M059J (cell line): ENCODE data around the gene ECE1. TPM values are rescaled to one million over a fixed set of nuclear protein-coding genes. Genes with fewer than 3 reads are reported as not detected.
A peak's percentile ranks its signal among the peaks of the same experiment; 100 is the strongest.

ENCODE experiments used
- DNase-seq: peaks from one replicate; pipeline ENCODE4 v3.0.0-alpha.2; 2012; ENCODE audit warnings: low read depth
- total RNA-seq: library from RNA; depleted of rRNA; stranded (reverse); fragments of >200 nt; shearing (Covaris generic); gene quantifications from 2 replicates; pipeline ENCODE4 v1.2.3, GENCODE V29; 2014; rRNA removed

The ECE1 gene
- total RNA-seq = 88.5 and 125 TPM in 2 replicates

DNA sequence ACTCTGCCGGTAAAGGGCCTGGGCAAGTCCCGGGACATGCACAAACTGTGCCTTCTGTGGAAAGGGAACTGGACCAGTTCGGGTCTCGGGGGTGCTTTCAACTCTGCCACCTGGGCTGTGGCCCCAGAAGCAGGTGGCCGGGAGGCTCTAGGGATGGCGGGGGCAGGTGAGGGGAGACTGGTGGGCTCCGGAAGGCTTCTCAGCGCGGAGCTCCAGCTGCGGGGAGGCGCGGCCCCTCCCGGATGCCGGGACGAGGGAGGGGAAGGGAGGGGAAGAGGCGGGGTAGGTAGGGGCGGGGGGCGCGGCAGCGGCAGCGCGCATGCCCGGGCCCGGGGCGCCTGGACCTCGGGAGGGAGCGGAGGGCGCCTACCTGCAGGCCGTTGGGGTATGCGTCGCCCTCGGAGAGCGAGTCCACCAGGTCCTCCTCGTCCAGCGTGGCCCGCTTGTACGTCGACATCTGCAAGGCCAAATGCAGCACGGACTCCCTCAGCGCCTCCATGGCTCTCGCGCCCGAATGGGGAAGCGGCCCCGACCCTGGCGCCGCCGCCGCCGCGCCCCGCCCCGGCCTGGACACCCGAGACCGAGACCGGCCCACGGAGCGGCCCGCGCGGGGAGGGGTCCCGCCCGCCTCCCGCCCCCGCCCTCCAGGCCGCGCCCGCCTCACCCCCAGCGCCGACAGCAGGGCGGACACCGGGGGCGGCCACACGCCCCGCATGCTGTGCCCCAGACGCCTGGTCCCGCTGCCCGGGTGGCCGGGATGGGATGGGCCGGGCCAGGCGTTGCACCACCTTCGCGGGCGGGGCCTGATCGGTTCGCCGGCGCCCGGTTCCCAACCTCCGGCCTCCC lies at the start of gene ECE1:
Gene ECE1, minus strand, starts transcription at position 764 of the 846 bp plus-strand sequence. Its CDS starts 49 bp downstream, at position 715.
- peak; percentile 44 for DNase-seq

DNA sequence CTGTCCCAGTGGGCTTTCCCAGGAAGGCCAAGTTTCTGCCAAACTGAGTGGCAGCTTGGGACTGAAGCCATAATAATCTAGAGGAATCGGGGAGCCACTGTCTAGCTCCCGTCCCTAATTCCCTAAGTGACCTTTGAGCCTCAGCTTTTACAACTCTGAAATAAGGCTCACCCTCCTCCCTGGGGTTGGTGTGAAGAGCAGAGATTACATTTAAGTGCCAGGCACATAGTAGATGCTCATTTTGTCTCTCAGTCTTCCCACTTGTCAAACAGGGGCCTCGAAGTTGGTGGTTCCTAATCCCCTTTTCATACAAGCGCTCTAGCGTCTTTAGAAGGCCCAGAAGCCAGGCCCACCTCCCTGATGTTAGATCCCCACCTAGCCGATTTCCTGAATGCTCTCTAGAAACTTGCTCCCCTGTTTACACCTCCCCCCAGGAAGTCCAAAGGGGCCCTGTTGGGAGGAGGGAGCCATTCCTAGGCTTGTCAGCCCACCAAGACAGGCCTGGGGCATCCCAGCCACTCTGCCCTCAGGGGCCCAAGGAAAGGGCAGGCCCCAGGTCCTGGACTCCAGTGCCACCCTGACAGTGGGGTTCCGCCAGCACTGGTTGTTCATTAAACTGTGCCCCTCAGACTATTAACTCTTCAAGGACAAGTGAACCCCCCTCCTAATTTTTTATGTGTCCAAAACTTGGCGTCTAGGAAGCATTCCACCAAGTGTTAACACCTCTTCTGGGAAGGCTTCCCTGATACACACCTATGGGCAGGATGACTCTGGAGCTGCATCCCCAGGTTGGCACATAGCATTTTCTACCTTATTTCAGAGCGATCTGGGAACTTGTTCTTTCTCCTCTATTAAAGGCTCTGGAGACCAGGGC lies 49.3 kb upstream of the ECE1 start:
- DNase-seq = no peak

DNA sequence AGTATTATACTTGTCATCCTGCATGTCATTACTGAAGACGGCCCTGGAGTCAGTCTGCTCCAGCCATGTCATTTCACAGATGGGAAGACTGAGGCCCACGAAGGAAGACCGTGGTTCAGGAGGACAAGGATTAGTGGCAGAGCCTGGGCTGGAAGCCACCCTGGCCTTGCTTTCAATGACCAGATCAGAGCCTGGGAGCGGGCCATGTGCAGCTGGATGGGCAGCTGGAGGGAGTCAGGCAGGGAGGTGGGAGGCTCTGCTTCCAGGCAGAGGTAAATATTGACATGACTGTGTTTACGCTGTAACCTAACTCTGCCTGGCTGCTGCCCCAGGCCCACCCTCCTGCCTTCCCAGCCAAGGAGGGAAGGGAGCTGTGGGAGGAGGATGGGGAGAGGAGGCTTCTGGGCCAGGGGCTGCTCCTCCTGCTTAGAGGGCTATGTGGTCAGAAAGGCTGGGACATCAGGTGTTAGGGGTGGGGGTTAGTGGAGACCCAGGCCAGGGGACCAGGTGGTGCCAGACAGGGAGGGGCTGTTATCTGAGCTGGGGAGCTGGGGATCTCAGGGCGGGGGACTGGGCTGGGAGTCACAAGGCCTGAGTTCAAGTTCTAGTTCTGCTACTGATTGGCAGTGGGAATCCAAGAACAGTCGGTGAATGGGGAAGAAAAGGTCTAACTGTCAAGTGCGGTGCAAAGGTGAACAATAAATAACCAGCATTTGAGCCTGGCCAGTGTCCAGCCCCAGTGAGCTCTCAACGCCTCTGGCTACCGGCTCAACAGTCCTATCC lies 48.5 kb upstream of the ECE1 start:
- DNase-seq = peak; percentile 55

DNA sequence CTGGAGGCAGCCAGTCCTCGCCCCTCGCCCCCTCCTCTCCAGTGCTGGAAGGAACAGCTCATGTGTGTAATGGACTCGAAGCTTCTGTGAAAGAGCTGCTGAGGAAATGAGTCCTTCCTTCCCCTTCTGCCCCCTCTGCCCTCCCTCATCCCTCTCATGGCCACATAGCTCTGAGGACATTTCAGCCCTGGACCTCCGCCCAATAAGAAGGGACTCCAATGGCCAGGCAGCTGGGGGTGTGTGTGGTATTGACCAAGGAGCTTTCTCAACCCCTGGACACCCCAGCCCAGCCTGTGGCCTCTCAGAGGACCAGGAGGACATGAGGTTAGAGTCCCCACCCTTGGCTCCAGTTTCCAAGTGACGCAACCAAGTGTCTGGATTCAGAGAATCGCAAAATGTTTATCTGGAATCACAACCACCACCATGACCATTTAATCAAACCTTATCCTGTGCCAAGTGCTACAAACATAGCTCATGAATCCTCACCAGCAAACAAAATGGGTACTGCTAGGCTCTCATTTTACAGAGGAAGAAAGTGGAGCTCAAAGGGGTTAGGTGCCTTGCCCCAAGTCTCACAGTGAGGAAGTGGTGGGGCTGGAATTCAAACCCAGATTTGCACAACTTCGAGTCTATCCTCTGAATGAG lies 47.8 kb upstream of the ECE1 start:
- DNase-seq = peak; percentile 83

DNA sequence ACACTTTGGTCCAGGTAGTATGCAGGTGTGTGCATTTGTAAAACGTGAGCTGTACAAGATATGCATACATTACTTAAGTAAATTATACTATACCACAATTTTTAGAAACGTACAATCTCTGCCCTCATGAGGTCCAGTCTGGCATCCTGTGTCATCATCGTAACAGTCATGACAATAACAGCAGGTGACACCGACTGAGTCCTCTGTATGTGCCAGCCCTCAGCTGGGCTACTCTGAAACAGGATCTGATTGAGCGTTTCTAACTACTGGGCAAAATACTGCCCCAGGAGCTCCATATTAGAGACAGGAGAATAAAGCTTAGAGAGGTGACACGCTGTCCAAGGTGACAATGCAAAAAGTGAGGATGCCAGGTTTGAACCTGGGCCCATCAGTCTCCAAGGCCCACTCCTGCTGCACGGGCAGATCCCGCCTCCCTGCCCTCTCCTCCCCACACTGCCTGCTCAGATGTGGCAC lies 47.2 kb upstream of the ECE1 start:
- no peak for DNase-seq

DNA sequence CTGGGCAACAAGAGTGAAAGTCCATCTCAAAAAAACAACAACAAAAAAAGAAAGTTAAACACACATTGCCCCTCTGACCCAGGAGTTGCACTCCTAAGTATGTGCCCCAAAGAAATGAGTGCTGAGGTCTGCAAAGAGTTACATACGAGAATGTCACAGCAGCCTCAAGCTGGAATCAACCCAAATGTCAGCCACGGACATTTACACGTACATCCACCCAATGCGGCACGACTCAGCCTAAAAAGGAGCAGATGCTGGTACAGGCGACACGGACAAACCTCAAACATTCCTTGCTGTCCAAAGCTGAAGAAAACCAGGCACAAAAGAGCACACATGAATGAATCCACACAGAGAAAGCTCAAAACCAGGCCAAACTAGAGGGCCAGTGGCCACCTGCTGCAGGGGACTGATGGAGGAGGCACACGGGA lies 46.8 kb upstream of the ECE1 start:
- DNase-seq = no peak

DNA sequence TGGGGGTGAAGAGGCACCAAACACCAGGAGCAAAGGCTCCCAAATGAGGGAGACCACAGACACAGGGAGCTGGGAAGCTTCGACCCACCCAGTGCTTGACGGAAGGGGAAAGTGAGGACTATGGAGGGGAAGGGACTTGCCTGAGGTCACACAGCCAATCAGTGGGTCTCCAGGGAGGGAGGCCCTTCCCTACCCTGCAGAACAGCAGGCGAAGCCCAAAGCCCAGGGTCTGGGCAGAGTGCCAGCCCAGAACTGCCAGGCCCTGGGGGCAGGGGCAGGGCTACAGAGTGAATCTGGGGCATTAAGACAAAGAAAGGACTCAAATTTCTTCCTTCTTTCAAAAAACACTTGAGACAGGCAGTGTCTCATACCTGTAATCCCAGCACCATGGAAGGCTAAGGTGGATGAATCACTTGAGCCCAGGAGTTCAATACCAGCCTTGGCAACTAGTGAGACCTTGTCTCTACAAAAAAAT lies 45.5 kb upstream of the ECE1 start:
- peak; percentile 85 for DNase-seq

DNA sequence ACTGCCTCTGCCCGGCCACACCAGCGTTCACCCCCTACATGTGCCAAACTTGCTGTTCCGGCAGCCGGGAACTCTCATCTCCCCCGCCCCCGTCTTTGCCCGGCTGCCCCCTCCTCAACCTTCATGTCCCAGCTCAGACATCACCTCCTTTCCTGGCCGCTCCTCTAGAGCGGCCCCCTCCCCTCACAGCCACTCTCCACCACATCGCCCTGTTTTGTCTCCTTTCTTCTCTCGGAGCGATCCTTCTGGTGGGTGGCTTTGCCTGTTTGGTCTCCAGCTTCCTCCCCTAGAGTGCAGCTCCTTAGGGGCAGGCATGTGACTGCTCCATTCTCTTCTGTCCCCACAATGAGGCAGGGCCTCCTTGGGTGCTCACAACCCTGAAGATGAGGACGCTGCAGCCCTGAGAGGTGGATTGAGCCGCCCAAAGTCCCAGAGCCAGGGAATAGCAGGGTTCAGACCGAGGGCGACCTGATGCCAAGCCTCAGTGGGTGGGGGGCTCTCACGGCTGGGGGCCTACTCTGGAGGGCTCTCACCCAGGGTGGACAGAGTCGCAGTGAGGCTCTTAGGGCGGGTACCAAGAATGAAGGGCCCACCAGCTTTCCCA lies 44.9 kb upstream of the ECE1 start:
- no peak for DNase-seq

DNA sequence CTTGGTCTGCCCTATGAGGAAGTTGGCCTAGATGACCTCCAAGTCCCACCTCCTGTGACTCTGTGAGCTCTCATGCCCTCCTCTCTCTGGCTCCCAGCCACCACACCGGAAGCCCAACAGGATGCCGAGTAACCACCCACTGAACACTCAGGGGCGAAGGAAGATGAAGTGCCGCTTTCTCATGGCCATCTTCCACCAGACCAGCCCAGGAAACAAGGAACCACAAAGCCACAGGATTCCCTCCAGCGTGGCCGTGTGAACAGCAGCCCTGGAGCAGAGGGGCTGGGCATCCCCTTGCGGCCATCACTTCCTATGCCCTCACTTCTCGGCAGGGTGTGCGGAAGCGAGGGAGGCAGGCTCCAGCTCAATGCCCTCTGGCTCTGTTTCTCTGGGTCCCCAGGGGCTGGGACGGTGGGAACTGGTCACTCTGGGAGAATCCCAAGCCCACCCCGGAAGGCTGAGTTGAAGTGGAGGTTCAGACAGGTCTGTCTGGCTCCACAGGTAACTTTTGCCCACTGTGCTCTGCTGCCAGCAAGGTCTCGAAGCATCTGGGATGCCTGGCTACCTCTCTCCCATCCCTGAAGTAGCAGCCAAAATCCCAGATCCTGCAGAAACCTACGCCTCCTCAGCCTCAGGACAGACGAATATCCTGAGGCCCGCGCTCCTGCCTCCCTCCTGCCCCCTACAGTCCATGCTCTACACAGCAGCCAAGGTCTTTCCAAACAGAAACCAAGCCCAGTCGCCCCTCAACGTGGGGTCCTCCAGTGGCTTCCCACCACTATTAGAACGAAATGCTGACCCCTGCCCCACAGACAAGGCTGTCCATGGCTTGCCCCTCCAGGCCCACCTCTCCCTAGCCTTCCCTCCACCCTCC lies 44.2 kb upstream of the ECE1 start:
- peak; percentile 100 for DNase-seq

DNA sequence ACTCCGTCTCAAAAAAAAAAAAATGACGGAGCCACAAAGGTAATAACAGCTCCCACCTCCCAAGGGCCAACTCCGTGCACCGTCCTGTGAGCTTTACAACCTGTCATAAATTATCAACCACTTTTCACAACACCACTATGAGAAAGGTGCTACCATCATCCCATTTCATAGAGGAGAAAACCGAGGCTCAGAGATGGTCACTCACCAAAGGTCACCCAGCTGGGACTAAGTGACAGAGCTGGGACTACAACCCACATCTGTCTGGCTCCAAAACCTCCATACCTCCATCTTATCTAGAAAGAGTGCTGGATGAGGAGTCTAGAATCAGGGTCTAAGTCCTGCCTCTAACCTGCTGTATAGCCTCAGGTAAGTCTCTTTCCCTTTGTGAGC lies 43.6 kb upstream of the ECE1 start:
- DNase-seq = no peak

DNA sequence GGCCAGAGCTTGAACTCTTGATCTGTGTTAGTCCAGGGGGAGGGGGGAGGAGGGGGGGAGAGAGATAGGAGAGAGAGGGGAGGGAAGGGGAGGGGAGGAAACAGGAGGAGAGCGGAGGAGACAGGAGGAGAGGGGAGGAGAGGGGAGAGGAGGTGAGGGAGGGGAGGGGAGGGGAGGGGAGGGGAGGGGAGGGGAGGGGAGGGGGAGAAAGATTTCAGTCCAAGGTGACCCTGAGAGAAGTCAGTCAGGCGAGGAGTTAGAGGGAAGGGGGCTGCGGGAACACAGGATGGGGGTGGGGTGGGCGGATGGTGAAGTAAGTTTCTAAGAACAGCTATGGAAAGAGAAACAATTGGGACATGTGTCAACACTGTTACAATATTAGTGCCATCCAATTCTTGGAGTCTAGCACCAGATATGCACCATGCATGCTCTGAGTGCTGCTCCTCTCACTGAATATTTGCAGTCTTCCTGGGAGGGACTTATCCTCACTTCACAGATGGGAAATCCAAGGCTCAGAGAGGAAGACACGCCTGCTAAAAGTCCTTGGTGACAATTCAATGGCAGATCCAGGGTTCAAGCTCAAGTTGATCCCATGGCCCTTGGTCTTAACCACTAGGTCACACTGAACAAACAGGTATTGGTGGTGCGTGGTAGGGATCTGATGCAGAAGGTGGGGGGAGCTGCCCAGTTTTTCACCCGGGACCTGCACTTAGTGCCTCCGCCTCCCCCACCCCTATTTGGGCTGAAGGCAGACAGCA lies 42.5 kb upstream of the ECE1 start:
- no peak for DNase-seq

DNA sequence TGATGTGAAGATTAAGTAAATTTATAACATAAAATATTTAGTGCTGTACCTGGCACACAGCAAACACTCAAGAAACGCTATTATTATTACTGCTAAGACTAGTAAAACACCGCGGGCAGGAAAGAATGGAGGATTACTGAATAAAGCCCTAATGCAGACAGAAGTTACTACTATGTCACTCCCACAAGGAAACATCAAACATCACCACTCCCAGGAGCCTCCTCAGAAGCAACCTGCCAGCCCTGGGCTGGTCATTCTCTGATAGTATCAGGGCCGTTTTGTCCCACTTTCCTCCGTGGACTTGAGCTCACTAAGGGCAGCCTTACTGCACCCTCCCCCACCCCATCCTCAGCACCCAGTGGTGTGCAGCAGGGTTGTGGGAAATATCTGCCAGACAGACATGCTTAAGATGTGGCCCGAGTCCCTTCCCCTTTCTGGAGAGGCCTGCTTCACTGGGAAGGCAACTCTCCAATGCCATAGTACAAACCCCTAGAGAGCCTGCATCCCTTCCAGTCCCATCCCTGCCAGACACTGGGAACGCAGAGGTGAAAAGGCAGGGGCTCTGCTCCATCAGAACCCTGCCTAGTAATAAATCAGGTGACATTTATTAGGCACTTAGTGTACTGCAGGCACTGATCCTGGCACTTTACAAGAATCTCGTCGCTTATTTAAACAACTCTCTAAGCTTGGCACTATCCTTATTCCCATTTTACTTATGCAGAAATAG lies 41.7 kb upstream of the ECE1 start:
- DNase-seq = no peak

DNA sequence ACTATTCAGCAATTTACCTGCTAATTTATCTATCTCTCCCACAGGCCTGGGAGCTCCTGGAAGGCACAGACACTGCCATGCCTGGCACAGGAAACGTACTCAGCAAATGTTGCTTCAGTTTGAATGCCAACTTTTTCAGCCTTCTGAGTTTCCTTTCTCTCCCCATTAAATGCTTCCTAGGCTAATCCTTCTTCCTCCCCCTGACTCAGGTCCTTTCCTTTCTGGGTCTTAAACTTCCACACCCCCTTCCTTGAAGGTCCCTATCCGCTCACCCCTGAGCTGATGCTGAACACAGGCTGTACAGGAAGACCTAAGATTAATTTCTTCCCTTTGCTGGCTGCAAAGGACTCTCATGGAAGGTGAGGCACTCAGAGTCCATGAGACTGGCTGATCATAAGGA lies 40.3 kb upstream of the ECE1 start:
- no peak for DNase-seq

DNA sequence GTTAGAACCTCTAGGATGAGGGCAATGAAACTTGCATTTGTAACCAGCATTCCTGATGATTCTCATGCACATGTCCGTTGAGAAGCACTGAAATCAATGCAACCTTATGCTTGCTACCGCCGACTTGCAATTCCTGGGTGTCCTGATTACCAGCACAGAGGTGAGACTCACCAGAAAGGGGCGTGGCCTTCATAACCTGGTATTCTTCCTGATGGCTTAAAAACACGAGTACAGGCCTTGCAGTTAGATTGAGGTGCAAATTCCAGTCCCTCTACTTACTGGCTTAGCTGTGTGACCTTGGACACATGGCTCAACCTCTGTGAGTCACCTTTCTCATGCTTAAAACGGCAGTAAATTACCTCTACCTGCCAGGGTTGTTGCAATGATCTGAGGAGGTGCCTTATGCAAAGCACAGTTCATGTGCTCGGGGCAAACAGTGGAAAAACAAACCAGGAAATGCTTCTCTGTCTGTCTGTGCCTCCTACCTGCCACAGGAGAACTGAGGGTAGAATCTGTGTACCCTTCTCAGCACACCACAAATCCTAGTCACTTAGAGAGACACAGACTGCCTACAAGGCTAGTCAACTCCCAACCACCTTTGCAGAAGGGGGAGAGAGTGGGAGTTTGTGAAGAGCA lies 39.1 kb upstream of the ECE1 start:
- DNase-seq = peak; percentile 83

DNA sequence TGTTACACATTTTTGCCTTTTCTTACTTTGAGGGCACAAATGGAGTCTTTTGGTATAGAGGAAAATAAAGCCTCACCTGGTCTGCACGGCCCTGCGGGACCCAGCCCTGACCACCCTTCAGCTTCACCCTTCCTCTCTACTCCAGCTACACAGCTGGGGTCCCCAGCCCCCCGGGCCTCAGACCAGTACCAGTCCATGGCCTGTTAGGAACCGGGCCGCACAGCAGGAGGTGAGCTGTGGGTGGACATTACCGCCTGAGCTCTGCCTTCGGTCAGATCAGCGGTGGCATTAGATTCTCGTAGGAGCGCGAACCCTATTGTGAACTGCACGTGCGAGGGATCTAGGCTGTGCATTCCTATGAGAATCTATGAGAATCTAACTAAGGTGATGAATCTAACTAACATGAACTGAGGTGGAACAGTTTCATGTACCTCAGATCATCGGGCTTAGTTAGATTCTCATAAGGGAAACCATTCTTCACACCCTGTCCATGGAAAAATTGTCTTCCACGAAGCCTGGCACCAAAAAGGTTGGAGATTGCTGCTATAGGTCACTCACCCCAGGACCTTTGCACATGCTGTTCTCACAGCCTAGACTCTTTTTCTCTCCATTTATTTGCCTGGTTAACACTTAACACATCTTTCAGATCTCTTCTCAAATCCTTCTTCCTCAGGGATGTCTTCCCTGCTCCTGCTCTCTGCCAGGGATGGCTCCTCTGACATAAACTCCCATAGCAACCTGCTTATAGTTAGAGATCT lies 37.5 kb upstream of the ECE1 start:
- DNase-seq = no peak

DNA sequence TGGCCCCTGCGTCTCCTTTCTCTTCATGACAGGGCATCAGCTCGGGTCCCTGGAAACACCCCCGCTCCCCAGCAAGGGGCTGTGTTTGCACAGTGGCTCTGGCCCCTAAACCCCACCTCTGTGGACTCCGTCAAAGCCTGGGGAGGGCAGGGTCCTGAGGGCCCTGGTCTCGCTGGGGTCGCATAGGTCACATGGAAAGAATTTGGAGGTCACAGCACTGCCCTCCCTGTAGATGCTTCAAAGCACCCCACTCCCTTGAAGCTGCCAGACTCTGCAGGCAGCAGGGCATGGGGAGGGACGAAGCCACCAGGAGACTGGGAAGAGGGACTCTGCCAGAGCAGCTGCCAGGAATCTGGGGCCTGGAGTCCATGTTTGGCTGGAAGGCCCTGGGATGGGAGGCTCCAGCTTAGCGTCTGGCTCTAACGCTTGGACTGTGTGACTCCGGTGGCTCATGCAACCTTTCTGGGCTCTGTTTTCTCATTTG lies 36.6 kb upstream of the ECE1 start:
- no peak for DNase-seq
